Measurements from ENCODE around the gene SCAF1. TPM values are rescaled to one million over a fixed set of nuclear protein-coding genes. Genes with fewer than 3 reads are reported as not detected.
A peak's percentile ranks its signal among the peaks of the same experiment; 100 is the strongest.

SCAF1 gene
- total RNA-seq, 2 donors from 2014 or later: 84.8 to 94.5 TPM

DNA sequence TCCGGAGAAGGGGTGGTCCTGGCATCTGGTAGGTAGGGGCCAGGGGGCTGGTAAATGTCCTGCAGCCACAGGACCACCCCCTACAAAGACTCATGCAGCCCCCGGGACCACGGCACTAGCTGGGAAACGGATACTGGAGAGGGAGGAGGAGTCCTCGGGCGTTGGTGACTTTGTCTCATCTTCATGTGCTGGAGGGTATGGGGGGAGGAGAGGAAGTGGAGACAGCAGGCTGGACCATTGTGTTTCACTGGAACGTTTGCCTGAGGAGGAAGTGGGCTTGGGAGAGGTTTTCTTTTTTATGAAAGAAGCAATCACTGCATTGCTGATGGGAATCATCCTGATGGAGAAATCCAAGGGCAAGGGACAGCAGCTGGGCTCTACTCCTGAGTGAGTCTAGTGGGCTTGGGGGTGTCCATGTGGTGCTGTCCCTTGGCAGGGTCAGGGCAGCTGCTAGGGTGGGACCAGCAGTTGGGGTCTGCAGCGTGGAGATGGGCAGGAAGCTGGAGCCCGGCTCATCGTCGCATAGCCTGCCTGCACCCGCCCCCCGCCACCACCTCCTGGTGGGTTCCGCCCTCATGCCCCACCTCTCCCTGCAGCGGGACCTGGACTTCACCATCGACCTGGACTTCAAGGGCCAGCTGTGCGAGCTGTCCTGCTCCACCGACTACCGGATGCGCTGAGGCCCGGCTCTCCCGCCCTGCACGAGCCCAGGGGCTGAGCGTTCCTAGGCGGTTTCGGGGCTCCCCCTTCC lies 45.7 kb downstream of the SCAF1 start:
- H3K27ac ChIP-seq (ENCODE audit: low read depth, low read length): peak overlapping the region; percentile 55
- peaks cover 39% of the 10 kb centered on the region for H3K36me3 ChIP-seq (ENCODE audit: control insufficient read depth, insufficient read depth, low read length)
- no peaks in the 10 kb centered on the region for H3K27me3 ChIP-seq (ENCODE audit: control insufficient read depth, insufficient read depth, low read length, poor library complexity, severe bottlenecking)
- H3K9me3 Mint-ChIP-seq: no peaks in the 10 kb centered on the region
- H3K9ac ChIP-seq (ENCODE audit: extremely low read depth, low read length, poor library complexity, severe bottlenecking): no peak overlapping the region
- H3K27me3 Mint-ChIP-seq (ENCODE audit: insufficient read depth): no peaks in the 10 kb centered on the region
- DNase-seq: no peak
- WGBS, 2 experiments (ENCODE audit: insufficient coverage in 1 of 2, insufficient read length in 1 of 2): 91 to 95% methylated on average over 10 to 26 of the region's 26 CpGs
- no peak overlapping the region for H3K27ac Mint-ChIP-seq
- H3K36me3 Mint-ChIP-seq (ENCODE audit: low read depth): peaks cover 42% of the 10 kb centered on the region
- peaks cover 13% of the 10 kb centered on the region for H3K4me1 Mint-ChIP-seq
- H3K4me3 Mint-ChIP-seq: no peak overlapping the region
- TF ChIP-seq, protein P1, sequence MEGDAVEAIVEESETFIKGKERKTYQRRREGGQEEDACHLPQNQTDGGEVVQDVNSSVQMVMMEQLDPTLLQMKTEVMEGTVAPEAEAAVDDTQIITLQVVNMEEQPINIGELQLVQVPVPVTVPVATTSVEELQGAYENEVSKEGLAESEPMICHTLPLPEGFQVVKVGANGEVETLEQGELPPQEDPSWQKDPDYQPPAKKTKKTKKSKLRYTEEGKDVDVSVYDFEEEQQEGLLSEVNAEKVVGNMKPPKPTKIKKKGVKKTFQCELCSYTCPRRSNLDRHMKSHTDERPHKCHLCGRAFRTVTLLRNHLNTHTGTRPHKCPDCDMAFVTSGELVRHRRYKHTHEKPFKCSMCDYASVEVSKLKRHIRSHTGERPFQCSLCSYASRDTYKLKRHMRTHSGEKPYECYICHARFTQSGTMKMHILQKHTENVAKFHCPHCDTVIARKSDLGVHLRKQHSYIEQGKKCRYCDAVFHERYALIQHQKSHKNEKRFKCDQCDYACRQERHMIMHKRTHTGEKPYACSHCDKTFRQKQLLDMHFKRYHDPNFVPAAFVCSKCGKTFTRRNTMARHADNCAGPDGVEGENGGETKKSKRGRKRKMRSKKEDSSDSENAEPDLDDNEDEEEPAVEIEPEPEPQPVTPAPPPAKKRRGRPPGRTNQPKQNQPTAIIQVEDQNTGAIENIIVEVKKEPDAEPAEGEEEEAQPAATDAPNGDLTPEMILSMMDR (conservative IDR thresholded peaks at IDR 0.05): no peak
- H3K4me3 ChIP-seq (ENCODE audit: low read length): no peak overlapping the region
- no peaks in the 10 kb centered on the region for H3K9me3 ChIP-seq (ENCODE audit: control insufficient read depth, low read length)
- H3K4me1 ChIP-seq (ENCODE audit: control insufficient read depth, insufficient read depth, low read length): no peaks in the 10 kb centered on the region

DNA sequence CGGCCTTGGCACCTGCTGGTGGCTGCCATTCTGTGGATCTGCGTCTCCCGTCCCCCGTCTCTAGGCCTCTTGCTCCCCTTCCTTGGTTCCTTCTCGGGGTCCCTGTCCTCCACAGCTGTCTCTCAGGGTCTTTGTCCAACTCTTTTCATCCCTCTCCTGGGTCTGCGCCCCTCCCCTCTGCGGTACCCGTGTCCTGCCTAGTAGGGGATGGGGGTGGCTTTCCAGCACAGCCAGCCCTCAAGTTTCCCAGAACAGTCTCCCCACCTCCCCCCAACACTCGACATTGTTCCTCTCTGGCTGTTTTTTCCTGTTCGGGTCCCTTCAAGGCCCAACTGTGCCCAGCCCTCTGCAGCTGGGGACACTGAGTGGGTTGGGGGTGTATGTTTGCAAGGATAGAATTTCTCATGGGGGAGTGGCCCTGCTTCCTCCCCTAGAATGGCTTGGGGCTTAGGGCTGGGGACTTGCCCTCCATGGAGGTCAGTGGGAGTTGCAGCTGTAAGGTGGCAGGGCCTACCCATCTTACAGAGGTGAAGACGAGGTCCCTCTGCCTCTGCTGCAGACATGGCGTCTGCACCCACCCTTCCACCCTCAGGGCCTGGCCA lies 46.6 kb downstream of the SCAF1 start:
- no peaks in the 10 kb centered on the region for H3K9me3 ChIP-seq (ENCODE audit: control insufficient read depth, low read length)
- no peak for DNase-seq
- no peak overlapping the region for H3K4me3 Mint-ChIP-seq
- H3K4me1 ChIP-seq (ENCODE audit: control insufficient read depth, insufficient read depth, low read length): no peaks in the 10 kb centered on the region
- H3K27me3 ChIP-seq (ENCODE audit: control insufficient read depth, insufficient read depth, low read length, poor library complexity, severe bottlenecking): no peaks in the 10 kb centered on the region
- H3K4me1 Mint-ChIP-seq: peaks cover 13% of the 10 kb centered on the region
- peak overlapping the region; percentile 45 for H3K27ac Mint-ChIP-seq
- H3K27ac ChIP-seq (ENCODE audit: low read depth, low read length): no peak overlapping the region
- H3K36me3 Mint-ChIP-seq (ENCODE audit: low read depth): peaks cover 36% of the 10 kb centered on the region
- peaks cover 32% of the 10 kb centered on the region for H3K36me3 ChIP-seq (ENCODE audit: control insufficient read depth, insufficient read depth, low read length)
- TF ChIP-seq, protein P1 (conservative IDR thresholded peaks at IDR 0.05): no peak
- H3K27me3 Mint-ChIP-seq (ENCODE audit: insufficient read depth): no peaks in the 10 kb centered on the region
- no peak overlapping the region for H3K4me3 ChIP-seq (ENCODE audit: low read length)
- H3K9ac ChIP-seq (ENCODE audit: extremely low read depth, low read length, poor library complexity, severe bottlenecking): no peak overlapping the region
- 96 to 100% methylated on average over 2 to 12 of the region's 12 CpGs for WGBS, 2 experiments (ENCODE audit: insufficient coverage in 1 of 2, insufficient read length in 1 of 2)
- H3K9me3 Mint-ChIP-seq: no peaks in the 10 kb centered on the region

DNA sequence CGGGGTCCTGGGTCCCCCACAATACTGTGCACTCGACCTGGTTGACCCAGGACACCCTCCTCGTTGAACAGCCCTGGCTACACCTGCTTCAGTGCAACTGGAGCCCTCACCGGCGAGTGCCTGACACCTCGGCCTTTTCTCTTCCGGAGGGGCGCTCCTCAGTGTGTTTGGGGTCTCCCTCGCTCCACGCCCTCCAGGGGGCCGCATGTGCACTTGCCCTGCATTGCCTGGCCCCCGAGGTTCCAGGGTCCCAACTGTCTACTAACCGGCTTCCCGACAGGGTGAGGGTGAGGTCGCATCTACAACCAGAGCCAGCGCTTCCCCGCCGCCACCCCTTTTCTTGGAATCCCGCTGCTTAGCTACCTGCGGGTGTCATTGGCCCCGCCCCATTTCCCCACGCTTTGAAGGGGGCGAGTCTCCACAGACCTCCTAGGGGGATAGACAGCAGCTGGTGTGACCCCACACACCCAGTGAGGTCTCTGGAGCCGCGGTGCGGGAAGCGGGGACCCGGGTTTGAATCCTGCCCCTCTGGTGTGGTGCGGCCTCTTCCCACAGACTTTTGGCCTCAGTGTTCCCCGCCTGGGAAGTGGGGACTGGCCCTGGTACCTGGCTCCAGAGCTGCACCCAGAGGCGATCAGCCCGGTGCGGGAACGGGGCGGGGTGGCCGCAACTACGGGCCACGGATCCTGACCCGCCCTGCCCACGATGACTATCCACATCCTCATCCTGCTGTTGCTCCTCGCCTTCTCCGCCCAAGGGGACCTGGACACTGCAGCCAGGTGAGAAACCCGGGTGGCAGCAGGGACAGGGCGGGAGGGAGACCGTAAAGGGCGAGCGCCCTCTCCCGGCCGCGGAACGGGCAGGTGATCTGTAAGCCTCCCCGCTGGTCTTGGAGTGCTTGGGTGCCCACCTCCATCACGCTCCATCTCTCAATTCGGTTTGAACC lies 47.4 kb downstream of the SCAF1 start, which contains the start of gene ADM5:
Gene ADM5, plus strand, starts transcription at position 462 of the 946 bp plus-strand sequence. Its CDS starts 244 bp downstream, at position 706.
- peak within 1 kb of the TSS; percentile 82 for H3K4me3 ChIP-seq (ENCODE audit: low read length)
- DNase-seq: peak; percentile 93
- H3K9ac ChIP-seq (ENCODE audit: extremely low read depth, low read length, poor library complexity, severe bottlenecking): peak within 1 kb of the TSS; percentile 63
- Mint-ChIP-seq H3K4me1 (peaks cover 13% of the 10 kb centered on the region), H3K27me3 (ENCODE audit: insufficient read depth) (no peaks in the 10 kb centered on the region), H3K4me3 (peak within 1 kb of the TSS; percentile 78), H3K36me3 (ENCODE audit: low read depth) (peaks cover 31% of the 10 kb centered on the region), H3K27ac (peak within 1 kb of the TSS; percentile 94), H3K9me3 (no peaks in the 10 kb centered on the region)
- H3K27ac ChIP-seq (ENCODE audit: low read depth, low read length): peak within 1 kb of the TSS; percentile 58
- 94 to 97% methylated on average over 47 to 54 of the region's 54 CpGs for WGBS, 2 experiments (ENCODE audit: insufficient coverage in 1 of 2, insufficient read length in 1 of 2)
- H3K36me3 ChIP-seq (ENCODE audit: control insufficient read depth, insufficient read depth, low read length): peaks cover 24% of the 10 kb centered on the region
- no peaks in the 10 kb centered on the region for H3K4me1 ChIP-seq (ENCODE audit: control insufficient read depth, insufficient read depth, low read length)
- H3K27me3 ChIP-seq (ENCODE audit: control insufficient read depth, insufficient read depth, low read length, poor library complexity, severe bottlenecking): no peaks in the 10 kb centered on the region
- no peaks in the 10 kb centered on the region for H3K9me3 ChIP-seq (ENCODE audit: control insufficient read depth, low read length)
- TF ChIP-seq, protein P1 (conservative IDR thresholded peaks at IDR 0.05): peak; percentile 85

Data from endodermal cell (in vitro differentiated cells).